Femur (tissue), 1 donor: ENCODE results near the gene LRIG3.
"Not testable (repeated sequence)": the region's sequence is repeated elsewhere in the genome, so short reads cannot be mapped to it uniquely, and the experiment has no call there.

Experiments used
- DNase-seq: peaks from one replicate; pipeline ENCODE4 v3.0.0-alpha.2; 2017

The LRIG3 gene

GRCh38 chr12:58920102-58920960 lies at the start of gene LRIG3:
LRIG3 (minus strand) TSS chr12:58920504; CDS start chr12:58920235, 269 bp downstream.
- DNase-seq: peak; percentile 98

- no peak for DNase-seq
Measured at GRCh38 chr12:58969237-58969636, 48.9 kb upstream of the LRIG3 start.

GRCh38 chr12:58967561-58967960 lies 47.3 kb upstream of the LRIG3 start:
- peak; percentile 32 for DNase-seq

GRCh38 chr12:58966939-58967338 lies 46.6 kb upstream of the LRIG3 start:
- DNase-seq: no peak

- no peak for DNase-seq
Measured at GRCh38 chr12:58965568-58965967, 45.3 kb upstream of the LRIG3 start.

- no peak for DNase-seq
Measured at GRCh38 chr12:58963844-58964243, 43.5 kb upstream of the LRIG3 start.

GRCh38 chr12:58961906-58962305 lies 41.6 kb upstream of the LRIG3 start:
- no peak for DNase-seq

GRCh38 chr12:58961166-58961565 lies 40.9 kb upstream of the LRIG3 start:
- DNase-seq: no peak

- DNase-seq: no peak
Measured at GRCh38 chr12:58959639-58960300, 39.5 kb upstream of the LRIG3 start.

- DNase-seq: no peak
Measured at GRCh38 chr12:58957298-58957697, 37.0 kb upstream of the LRIG3 start.

- no peak for DNase-seq
Measured at GRCh38 chr12:58955849-58956248, 35.5 kb upstream of the LRIG3 start.

GRCh38 chr12:58954002-58954401 lies 33.7 kb upstream of the LRIG3 start:
- no peak for DNase-seq

GRCh38 chr12:58950739-58951100 lies 30.4 kb upstream of the LRIG3 start:
- DNase-seq: no peak

GRCh38 chr12:58949954-58950738 lies 29.8 kb upstream of the LRIG3 start:
- not testable (repeated sequence) for DNase-seq

- DNase-seq: no peak
Measured at GRCh38 chr12:58943079-58943478, 22.8 kb upstream of the LRIG3 start.

- DNase-seq: no peak
Measured at GRCh38 chr12:58942345-58942744, 22.0 kb upstream of the LRIG3 start.

- no peak for DNase-seq
Measured at GRCh38 chr12:58939399-58940100, 19.2 kb upstream of the LRIG3 start.

GRCh38 chr12:58938440-58938839 lies 18.1 kb upstream of the LRIG3 start:
- no peak for DNase-seq

GRCh38 chr12:58934528-58934927 lies 14.2 kb upstream of the LRIG3 start:
- no peak for DNase-seq

- no peak for DNase-seq
Measured at GRCh38 chr12:58932806-58933681, 12.7 kb upstream of the LRIG3 start.

GRCh38 chr12:58931518-58931917 lies 11.2 kb upstream of the LRIG3 start:
- no peak for DNase-seq
